Colon (tissue), 2 donors: Measurements from ENCODE around the gene PLS1.

ENCODE experiments used
- FAIRE-seq: peaks from 2 replicates; lab custom pipeline; 2012; peaks lifted over from hg19 to GRCh38; lab: Jason Lieb, UNC
- donor health status: control.
- donor health status: control.

Gene PLS1

DNA sequence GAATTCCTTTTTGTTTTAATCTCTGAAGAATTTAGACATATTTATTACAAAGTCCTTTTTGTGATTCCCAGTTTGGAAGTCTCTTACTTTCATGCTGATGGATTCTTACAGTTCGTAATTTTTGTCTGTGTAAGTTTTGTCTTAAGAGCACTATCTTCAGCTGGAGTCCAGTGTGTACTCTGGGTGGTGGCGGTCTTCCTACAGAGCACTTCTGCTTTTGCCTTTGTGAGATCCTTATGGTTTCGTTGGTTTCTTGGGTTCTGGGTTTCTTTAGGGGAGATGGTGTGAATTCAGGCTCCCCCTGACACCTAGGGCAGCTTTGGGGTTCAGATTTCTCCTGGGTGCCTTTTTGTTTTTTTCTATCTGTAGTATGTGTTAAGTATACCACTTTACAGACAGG, 45.3 kb downstream of the PLS1 start:
- FAIRE-seq: no peak

DNA sequence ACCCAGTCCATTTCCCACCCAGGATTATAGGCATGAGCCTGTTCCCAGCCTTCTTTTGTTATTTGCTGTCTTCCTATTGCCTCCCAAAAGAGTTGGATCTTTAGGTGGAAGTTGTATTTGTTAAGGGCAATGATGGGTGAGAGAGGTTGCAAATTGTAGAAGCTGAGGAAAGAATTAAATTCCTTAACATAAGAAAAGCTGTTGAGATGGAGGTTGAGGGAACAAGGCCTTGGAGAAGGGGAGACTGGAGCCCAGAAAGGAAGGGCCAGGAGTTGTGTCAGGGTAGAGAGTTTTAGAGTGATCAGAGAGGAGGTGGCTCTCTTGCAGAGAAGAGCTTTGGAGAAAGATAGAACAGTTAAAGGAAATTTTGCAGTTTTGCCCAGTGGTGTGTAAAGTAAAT, 46.8 kb downstream of the PLS1 start:
- no peak for FAIRE-seq

DNA sequence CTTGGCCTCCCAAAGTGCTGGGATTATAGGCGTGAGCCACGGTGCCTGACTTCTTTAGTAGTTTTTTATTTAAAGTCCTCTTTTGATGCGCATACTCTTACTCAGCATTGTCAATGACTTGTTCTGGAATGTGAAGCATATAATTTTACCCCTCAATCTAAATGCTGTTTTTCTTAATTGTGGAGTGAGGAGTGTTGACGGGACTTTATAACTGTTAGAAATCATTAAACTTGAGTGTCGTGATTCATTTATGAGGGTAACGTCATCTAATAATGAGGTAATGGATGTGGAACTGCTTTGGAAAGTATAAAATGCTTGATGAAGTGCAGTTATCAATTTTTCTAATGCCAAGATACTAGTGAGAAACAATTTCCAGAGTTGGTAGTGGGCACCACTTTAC, 48.3 kb downstream of the PLS1 start:
- no peak for FAIRE-seq

DNA sequence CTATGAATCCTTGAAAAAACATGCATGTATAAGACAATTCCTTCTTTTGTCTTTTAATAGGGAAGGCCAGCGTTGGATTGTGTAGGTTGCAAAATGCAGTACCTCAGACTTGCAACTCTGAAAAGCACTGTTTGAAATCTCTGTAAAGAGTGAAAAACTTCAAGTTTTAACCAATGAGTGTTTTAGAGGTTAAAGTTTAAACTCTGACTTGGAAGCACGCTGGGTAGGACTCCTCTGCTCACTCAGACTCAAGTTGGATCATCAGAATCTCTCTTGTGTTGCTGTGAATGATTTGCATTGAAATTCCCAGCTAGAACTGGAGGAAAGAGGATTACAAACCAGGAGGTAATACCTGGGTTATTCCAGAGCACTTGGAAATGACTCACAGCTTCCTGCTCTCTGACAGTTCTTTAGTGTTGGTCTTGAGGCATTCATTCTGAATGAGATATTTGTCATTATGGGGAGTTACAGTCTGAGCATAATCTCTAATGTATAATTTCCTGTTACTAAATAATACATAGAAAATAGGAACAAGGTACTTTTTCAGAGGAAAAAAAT, 49.1 kb downstream of the PLS1 start:
- peak; percentile 49 for FAIRE-seq

DNA sequence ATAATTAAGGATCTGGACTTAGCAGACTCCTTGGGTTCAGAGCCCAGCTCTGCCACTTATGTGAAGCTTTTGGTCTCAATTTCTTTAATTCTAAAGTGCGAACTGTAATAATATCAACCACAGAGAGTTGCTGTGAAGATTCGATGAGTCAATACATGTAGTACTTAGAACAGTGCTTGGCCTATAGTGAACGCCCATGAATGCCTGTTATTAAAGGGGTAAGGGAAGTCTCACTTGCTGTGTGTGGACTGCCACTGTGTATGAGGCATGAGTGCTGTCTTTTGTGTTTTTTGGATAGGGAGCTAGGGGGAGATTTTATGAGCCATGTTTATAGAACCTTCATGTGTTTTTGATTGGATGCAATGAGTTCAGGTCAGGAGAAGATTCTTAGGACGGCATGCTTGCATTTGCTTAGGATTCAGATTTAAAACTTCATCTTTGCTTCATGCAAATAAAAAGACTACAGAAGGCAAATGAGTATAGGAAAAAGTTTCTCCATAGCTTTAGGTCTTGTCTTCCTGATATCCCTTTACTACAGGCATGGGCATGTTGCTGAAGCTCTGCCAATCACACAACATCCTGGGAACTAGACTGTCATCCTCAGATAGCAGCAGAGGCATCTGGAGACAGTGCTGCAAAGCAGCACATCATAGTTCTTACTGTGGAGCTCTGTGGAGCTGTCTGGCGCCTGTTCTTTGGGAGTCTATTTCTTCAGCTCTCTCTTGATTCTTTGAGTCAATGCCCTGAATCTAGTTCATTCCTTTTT, 50.0 kb downstream of the PLS1 start:
- no peak for FAIRE-seq

DNA sequence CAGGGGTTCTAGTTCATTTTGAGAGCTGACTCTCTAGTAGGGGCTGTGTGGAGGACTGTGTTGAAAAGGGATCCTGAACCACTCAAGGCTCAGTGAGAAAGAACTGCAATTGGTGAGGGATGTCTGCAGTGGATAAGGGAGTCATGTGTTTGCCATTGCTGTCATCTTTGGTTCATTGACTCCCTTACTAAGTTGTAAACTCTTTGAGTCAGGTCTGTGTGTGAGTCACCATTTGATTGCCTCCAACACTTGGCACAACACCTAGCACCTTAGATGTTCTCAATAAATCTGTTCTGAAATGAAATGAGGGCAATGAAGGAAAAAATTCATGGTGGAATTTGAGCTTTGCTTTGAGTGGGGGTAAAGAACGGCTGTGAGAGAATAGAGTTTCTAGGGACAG, 51.7 kb downstream of the PLS1 start:
- peak; percentile 80 for FAIRE-seq

DNA sequence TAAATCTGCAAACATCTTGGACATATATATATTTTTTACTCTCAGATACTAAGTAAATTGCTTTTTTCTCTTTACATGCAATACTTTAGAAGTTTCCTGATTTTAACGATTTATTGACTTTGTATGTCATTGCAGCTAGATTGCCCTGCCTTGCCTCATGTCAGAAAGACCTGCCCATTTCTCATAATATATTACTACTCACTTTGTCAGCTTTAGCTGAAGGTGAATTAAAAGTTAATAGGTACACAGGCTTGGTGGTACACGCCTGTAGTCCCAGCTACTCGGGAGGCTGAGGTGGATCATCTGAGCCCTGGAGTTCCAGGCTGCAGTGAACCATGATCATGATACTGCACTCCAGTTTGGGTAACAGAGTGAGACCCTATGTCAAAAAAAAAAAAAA, 52.8 kb downstream of the PLS1 start:
- FAIRE-seq: no peak

DNA sequence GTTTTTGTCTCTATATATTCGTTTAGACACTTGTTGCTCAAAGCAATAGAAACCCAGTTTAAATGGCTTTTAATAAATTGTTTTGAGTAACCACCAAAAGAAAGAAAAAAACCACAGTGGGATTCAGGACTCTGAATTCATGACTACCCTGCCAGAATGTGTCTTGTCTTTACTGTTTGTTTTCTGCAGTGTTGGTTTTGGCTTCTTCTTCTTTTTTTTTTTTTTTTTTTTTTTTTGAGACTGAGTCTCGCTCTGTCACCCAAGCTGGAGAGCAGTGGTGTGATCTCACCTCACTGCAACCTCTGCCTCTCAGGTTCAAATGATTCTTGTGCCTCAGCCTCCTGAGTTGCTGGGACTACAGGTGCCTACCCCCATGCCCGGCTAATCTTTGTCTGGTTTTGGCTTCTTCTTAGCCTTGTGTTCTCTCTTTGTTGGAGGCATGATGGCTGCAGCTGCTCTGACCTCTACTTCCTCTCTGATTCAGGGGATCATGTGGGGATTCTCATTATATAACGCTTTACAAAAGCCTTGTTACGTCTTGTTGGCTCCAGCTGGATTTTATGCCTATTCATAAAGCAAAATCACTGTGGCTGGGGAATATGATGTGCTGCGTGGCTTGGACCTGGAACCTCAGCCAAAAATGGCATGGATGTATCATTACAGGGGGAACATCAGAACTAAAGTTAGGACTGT, 54.0 kb downstream of the PLS1 start:
- no peak for FAIRE-seq

DNA sequence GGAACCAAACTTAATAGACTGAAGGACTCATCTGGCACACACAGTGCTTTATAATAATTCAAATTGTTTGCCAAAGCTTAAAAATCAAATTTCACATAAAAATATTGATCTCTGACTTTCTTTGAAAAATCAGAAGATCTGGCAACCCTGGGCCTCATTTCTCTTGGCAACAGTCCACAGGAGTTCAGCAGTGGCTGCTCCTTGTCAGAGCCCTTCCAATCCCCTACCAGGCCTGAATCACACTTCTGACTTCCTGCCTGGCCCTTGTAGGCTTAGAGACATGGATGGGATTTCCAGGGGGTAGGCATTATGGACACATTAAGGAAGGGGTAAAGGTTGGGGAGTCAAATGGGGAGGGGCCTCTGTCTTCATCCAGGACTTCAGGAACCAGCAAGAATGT, 55.5 kb downstream of the PLS1 start:
- no peak for FAIRE-seq

DNA sequence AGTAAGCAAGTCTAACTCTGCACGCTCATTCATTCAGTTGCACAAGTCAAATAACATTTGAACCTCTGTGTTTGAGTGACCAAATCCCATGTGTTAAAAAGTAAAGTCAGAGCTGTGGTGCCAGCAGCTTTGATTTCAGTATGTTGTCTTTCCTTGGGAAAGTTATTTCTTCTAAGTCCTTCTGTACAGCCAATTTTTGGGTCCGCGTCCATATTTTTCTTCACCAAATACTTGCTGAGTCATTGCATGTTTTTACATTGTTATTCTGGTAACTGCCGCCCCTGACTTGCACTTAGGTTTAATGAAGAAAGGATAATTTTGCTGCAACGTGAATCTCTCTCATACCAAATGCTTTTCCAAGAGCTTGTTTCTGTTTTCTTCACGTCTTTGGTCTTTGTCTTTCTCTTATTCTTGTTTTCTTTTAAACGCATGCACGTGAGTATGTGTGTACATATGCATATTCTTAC, 56.7 kb downstream of the PLS1 start:
- FAIRE-seq: no peak

DNA sequence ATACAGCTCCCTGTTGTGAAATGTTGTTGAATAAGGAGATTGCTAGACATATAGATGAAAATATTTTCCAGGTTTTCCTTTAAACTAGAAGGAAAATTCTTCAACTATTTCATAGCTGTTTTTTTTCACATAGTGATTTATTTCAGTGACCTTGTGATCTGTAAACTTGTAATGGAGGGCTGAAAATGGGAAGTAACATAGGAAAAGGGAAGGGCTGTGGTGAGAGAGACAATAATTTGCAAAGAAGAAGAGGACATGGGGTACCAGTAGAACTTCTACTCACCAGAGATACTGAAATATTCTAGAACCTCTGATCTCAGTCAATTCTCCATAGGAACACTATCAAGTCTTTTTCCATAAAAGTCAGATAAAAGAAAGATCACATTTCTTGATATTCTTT, 60.4 kb downstream of the PLS1 start:
- no peak for FAIRE-seq

DNA sequence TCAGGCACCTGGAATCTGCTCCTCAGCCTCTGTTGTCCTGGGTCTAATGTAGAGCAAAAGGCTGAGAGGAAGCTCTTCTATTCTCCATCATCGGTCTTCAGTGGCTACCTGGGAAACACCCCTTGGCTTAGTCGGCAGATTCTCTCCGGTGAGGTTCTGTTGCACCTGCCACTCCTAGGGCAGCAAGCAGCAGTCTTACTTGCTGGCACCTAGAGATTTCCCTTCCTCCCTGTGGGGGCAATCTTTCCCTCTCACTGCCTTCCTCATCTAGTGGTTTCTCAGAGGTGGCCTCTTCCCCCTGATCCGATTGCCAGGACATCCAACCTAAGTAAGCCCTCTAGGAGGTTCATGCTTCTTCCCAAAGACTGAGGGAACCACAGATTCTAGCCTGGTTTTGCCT, 60.8 kb downstream of the PLS1 start:
- FAIRE-seq: no peak

DNA sequence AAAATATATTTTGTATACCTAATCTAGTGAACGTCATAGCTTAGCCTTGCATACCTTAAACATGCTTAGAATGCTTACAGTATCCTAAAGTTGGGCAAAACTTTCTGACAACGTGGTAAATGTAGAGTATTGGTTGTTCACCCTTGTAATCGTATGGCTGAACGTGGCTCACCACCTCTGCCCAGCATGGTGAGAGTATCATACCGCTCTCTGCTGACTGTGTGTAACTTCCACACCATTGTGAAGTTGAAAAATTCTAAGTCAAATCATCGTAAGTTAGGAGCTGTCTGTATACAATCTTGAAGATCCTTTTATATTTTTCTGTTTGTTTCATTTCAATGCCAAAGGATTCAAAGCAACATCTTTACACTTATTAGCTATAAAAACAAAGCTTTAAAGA, 64.2 kb downstream of the PLS1 start:
- FAIRE-seq: no peak

DNA sequence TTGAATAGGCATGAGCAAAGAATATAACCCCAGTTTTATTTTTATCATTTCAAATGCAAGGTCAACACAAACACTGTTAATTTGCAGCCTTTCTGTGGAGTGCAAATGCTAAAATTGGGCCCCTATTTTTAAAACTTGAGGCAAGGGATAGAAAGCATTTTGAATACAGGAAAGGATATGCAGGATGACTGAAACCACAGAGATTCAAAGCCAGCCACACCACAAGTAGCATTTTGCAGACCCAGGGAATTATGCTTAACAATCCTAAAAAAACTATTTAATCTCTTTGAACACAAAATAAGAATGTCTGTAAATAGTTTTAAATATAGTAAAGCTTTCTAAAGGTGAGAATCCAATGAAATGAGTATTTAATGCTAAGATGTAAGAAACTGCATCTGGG, 64.7 kb downstream of the PLS1 start:
- no peak for FAIRE-seq

DNA sequence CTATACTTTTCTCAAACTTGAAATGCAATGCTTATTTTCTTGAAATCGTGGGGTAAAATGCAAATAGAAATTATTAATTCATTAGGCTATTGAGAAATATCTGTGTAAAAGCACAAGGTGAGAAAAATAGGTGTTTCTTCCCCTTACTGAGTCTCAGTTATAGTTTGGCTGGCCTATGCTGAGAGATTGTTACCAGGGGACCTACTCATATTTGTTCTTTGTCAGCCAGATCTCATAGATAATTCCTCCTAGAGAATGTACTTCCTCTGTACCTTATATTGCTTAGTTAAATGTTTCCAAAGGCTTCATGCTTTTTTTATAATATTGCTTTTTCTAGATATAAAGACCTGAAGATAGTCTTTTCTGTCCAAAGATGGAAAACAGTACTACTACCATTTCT, 67.7 kb downstream of the PLS1 start:
- peak; percentile 47 for FAIRE-seq

DNA sequence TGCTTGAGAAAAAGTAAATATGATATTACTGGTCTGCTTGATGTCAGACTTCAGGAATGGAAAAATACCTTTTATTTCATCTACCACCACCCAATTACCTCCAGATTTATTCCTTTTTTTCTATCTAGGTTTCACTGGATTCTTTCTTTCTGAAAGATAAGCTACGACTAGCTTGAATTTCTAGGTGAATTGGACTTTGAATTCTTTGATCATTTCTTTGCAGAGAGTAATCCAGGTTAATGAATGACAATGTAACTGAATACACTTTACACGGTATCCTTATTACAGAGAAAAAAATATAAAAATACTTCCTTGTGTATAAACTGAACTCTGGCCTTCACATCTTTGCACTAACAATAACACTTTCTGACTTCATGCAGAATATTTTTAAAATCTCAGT, 68.1 kb downstream of the PLS1 start:
- FAIRE-seq: peak; percentile 92

DNA sequence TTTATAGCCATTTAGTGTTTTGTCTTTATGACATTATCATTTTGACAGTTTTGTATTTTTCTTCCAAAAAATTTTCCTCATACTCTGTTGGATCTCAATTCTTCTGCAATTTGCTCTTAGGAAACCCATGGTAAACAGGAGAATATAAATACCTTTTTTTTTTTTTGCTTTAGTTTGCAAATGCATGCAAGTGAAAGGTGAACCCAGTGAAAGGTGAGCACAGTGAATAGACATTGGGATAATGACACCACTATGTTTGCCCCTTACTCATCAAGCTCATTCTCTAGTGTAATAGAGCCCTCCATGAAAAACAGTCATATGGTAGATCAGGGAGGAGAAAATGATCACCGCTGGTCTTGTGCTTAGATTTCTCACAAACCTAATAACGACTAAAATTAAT, 68.6 kb downstream of the PLS1 start:
- FAIRE-seq: no peak

DNA sequence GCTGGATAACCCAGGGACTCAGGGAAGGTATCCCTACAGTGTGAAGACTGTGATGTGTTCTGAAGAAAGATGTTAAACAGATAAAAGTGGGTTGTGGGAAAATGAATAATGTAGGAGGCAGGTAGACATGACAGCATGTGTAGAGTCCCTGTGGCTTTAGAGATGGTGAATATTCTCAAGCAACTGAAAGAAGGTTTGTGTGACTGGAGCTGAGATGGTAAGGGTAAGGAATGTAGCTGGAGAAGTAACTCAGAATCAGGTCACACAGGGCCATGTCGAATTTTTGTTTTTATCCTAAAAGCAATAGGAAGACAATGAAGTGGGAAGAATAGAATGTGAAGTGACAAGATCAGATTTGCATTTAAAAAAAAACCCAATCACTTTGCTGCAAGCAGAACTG, 73.9 kb downstream of the PLS1 start:
- no peak for FAIRE-seq

DNA sequence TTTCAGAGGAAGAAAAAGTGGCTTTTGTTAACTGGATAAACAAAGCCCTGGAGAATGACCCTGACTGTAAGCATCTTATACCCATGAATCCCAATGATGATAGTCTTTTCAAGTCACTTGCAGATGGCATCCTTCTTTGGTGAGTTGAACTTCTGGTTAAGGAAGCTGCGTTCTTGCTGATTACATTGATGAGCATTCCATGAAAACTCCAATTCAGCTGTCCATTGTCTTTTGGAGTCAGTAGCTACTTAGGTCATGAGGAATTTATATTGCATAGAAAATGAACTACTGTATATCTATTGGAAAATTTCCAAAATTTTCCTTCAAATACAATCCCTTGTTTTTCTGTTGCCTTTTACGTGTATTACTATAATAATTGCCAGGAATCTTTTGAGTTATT, 80.0 kb downstream of the PLS1 start:
- FAIRE-seq: no peak

DNA sequence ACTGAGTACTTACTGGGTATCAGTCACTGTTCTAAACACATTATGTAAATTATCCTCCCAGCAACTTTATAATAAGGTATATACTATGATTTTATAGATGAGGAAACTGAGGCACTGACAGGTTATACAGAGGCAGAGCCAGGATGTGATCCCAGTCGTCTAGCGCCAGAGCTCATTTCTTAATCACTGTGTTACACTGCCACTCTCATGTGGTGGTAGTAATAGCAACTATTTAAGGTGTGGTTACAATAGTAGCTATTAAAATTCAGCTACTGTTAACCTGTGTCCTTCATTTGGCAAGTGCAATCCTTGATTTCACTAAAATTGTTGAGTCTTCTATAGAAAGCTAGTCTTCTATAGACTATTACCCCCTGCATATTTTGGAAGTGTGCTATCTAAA, 84.5 kb downstream of the PLS1 start:
- FAIRE-seq: no peak

DNA sequence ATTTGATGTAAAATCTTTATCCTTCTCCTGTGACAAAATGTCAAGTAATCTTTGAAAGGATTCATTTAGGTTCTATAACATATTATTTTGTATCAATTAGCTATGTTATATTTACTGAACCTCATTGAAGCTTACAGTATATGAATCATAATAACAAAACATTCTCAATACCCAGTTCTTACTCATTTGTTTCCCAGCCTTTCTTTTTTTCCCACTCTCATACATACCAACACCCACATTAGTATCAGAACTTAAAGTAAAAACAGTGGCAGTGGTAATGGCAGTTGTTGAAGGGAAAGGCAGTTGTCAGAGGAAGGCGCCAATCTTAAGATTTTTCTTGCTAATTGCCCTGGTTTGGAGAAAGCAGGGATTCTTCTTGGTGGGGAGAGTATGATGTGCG, 94.4 kb downstream of the PLS1 start:
- no peak for FAIRE-seq

DNA sequence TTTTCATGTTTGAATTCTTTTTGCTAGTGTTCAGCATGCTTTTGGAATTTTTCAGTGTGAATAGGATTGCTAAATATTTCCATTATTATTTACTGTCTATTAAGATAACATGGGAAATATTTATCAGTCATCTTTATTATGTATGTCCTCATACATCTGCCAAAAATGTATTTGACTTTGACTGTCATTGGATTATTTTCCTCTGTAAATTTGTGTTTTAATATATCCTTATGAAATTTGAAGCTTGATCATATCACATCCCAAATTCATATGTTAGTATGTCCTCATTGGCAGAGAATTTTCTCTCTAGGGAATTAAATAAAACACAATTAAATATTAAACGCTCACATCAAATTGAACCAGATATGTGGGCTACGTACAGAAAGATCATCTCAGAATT, 95.3 kb downstream of the PLS1 start:
- no peak for FAIRE-seq

DNA sequence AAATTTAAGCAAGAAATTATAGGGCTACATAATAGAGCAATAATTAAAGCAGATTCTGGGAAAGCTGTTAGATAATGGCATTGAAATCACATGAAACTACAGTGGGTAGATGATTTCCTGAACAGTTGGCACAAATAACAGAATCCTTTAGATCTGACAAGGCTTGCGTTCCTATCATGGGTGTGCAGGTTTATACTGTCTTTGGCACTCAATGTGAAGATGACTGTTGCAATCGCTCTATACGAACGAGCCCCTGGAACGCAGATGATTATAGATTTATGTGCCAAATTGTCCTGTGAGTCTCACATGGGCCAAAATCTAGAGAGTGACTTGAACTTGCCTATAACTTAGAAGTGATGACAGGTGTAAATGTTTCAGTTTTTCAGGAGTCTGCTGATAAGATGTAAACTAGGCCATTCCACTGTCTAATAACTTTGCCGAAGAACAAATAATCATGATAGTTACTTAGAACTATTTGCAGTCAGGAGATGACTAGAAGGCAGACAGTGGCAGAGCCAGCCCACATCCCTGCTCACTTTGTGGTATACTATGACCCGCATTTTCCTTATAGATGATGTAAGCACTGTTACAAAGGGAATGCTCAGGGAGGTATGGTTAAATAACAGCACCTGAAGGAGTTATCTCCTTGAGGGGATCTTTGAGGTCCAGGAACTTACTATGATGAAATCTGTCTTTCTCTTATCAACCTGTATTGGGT, 97.1 kb downstream of the PLS1 start:
- no peak for FAIRE-seq
